Gastrocnemius medialis (tissue), 4 donors: Measurements from ENCODE around the gene F5.

Source experiments
- POLR2A ChIP-seq, 2 donors: fragments of 450-650 bp; IDR thresholded peaks; one replicate each; pipeline ENCODE4 v1.6.1; 2017; ENCODE audit warnings: antibody characterized with exemption in 2 of 2, mild to moderate bottlenecking in 2 of 2, moderate library complexity in 2 of 2
- TF ChIP-seq, protein P1 (sequence below), 5 experiments: fragments of 450-650 bp in 3 of 5; fragments of 200-600 bp in 2 of 5; sonication (generic) in 2 of 5; IDR thresholded peaks in 4 of 5; conservative IDR thresholded peaks in 1 of 5; 1 replicate in 4 of 5; 2 replicates in 1 of 5; pipeline ENCODE4 v1.5.1; 2016 to 2019; ENCODE audit warnings: antibody characterized with exemption in 5 of 5, mild to moderate bottlenecking in 3 of 5, moderate library complexity in 3 of 5

DNA sequence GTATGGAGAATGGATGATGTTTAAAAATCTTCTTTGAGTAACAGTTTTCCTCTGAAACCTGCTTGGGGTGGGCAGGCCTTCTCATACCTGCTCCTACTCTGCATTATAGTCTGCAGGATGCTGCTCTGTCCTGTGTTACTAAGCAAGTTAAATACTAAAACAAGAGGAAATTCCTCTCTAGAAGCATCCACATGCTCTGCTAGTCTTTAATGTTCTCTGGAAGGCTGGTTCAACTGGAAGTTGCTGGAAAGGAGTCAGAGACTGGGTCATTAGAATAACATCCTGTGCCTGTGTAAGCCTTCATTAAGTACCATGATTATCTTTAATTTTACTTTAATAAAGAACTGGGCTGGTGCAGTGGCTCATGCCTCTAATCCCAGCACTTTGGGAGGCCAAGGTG, 37.8 kb upstream of the F5 start:
- TF ChIP-seq, protein P1, sequence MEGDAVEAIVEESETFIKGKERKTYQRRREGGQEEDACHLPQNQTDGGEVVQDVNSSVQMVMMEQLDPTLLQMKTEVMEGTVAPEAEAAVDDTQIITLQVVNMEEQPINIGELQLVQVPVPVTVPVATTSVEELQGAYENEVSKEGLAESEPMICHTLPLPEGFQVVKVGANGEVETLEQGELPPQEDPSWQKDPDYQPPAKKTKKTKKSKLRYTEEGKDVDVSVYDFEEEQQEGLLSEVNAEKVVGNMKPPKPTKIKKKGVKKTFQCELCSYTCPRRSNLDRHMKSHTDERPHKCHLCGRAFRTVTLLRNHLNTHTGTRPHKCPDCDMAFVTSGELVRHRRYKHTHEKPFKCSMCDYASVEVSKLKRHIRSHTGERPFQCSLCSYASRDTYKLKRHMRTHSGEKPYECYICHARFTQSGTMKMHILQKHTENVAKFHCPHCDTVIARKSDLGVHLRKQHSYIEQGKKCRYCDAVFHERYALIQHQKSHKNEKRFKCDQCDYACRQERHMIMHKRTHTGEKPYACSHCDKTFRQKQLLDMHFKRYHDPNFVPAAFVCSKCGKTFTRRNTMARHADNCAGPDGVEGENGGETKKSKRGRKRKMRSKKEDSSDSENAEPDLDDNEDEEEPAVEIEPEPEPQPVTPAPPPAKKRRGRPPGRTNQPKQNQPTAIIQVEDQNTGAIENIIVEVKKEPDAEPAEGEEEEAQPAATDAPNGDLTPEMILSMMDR (IDR thresholded peaks at IDR 0.05 in 4 of 5, conservative IDR thresholded peaks at IDR 0.05 in 1 of 5): no peak
- TF ChIP-seq POLR2A (IDR thresholded peaks at IDR 0.05): no peak
